Transverse colon (tissue), 4 donors: Measurements from ENCODE around the gene DLAT.

Experiments used
- EP300 ChIP-seq: sonication (generic); formaldehyde crosslinking; IDR thresholded peaks from one replicate; pipeline ENCODE4 v1.6.1; 2017; ENCODE audit warnings: antibody characterized with exemption, low read depth
- POLR2A ChIP-seq: fragments of 450-650 bp; IDR thresholded peaks from one replicate; pipeline ENCODE4 v1.6.1; 2016; ENCODE audit warnings: antibody characterized with exemption, mild to moderate bottlenecking, moderate library complexity
- POLR2AphosphoS5 ChIP-seq, 3 donors: sonication (generic); formaldehyde crosslinking; IDR thresholded peaks; one replicate each; pipeline ENCODE4 v1.6.1; 2016; ENCODE audit warnings: antibody characterized with exemption in 3 of 3
- TF ChIP-seq, protein P1 (sequence below), 5 experiments: fragments of 200-600 bp in 3 of 5; fragments of 450-650 bp in 2 of 5; sonication (generic) in 3 of 5; IDR thresholded peaks; 1 replicate in 2 of 5; 2 replicates in 3 of 5; pipeline ENCODE4 v1.5.1; 2016 to 2017; ENCODE audit warnings: antibody characterized with exemption in 5 of 5, inconsistent platforms in 3 of 5, mild to moderate bottlenecking in 2 of 5, moderate library complexity in 1 of 5

- TF ChIP-seq, protein P1, sequence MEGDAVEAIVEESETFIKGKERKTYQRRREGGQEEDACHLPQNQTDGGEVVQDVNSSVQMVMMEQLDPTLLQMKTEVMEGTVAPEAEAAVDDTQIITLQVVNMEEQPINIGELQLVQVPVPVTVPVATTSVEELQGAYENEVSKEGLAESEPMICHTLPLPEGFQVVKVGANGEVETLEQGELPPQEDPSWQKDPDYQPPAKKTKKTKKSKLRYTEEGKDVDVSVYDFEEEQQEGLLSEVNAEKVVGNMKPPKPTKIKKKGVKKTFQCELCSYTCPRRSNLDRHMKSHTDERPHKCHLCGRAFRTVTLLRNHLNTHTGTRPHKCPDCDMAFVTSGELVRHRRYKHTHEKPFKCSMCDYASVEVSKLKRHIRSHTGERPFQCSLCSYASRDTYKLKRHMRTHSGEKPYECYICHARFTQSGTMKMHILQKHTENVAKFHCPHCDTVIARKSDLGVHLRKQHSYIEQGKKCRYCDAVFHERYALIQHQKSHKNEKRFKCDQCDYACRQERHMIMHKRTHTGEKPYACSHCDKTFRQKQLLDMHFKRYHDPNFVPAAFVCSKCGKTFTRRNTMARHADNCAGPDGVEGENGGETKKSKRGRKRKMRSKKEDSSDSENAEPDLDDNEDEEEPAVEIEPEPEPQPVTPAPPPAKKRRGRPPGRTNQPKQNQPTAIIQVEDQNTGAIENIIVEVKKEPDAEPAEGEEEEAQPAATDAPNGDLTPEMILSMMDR (IDR thresholded peaks at IDR 0.05): no peak
- TF ChIP-seq POLR2AphosphoS5 (IDR thresholded peaks at IDR 0.05): no peak
- no peak for TF ChIP-seq POLR2A
- no peak for TF ChIP-seq EP300
Measured at GRCh38 chr11:112023104-112023503, 2.1 kb upstream of the DLAT start.
